Smooth muscle cell (in vitro differentiated cells): ENCODE measurements around the gene FMNL3. TPM values are rescaled to one million over a fixed set of nuclear protein-coding genes. Genes with fewer than 3 reads are reported as not detected.
A peak's percentile ranks its signal among the peaks of the same experiment; 100 is the strongest.

ENCODE experiments used
- DNase-seq: peaks from one replicate; lab custom pipeline; 2025; ENCODE audit not compliant: unreplicated experiment; lab: John Stamatoyannopoulos, UW
- H2AFZ ChIP-seq: fragments of 200-600 bp; sonication (generic); 2 replicates; pipeline ENCODE4 v1.6.0; 2016; ENCODE audit warnings: antibody characterized with exemption, low read depth, mild to moderate bottlenecking
- H3F3A ChIP-seq: fragments of 200-600 bp; sonication (generic); 2 replicates; pipeline ENCODE4 v1.6.0; 2017; ENCODE audit warnings: antibody characterized with exemption, low read depth
- H3K27ac ChIP-seq: fragments of 200-600 bp; sonication (generic); 2 replicates; pipeline ENCODE4 v1.5.1; 2016; ENCODE audit warnings: low read depth, mild to moderate bottlenecking
- H3K27me3 ChIP-seq: fragments of 200-600 bp; sonication (generic); 2 replicates; pipeline ENCODE4 v1.6.1; 2016; ENCODE audit warnings: low read depth, mild to moderate bottlenecking
- H3K36me3 ChIP-seq: fragments of 200-600 bp; sonication (generic); 2 replicates; pipeline ENCODE4 v1.5.1; 2016; ENCODE audit warnings: low read depth
- H3K4me1 ChIP-seq: fragments of 200-600 bp; sonication (generic); 2 replicates; pipeline ENCODE4 v1.5.1; 2016; ENCODE audit warnings: low read depth
- H3K4me2 ChIP-seq: fragments of 200-600 bp; sonication (generic); 2 replicates; pipeline ENCODE4 v1.6.0; 2016; ENCODE audit warnings: mild to moderate bottlenecking
- H3K4me3 ChIP-seq: fragments of 200-600 bp; sonication (generic); 2 replicates; pipeline ENCODE4 v1.5.1; 2016; ENCODE audit warnings: mild to moderate bottlenecking
- H3K79me2 ChIP-seq: fragments of 200-600 bp; sonication (generic); 2 replicates; pipeline ENCODE4 v1.6.0; 2016; ENCODE audit warnings: low read depth, mild to moderate bottlenecking
- H3K9ac ChIP-seq: fragments of 200-600 bp; sonication (generic); 2 replicates; pipeline ENCODE4 v1.6.0; 2016; ENCODE audit warnings: low read depth
- H3K9me3 ChIP-seq: fragments of 200-600 bp; sonication (generic); replicated peaks from 2 replicates; pipeline ENCODE4 v1.5.1; 2016; ENCODE audit warnings: low read depth
- H4K20me1 ChIP-seq: fragments of 200-600 bp; sonication (generic); 2 replicates; pipeline ENCODE4 v1.6.0; 2016; ENCODE audit warnings: low read depth
- CTCF ChIP-seq: fragments of 200-600 bp; sonication (generic); IDR thresholded peaks from 2 replicates; pipeline ENCODE4 v1.5.1; 2017; ENCODE audit warnings: borderline replicate concordance, mild to moderate bottlenecking, antibody characterized with exemption; ENCODE audit not compliant: insufficient read depth, poor library complexity, severe bottlenecking
- WGBS: methylation state at CpG from one replicate; pipeline ENCODE4 v1.1.7; 2016; ENCODE audit warnings: low lambda C conversion rate; 5-methylcytosine and 5-hydroxymethylcytosine counted together
- polyA plus RNA-seq: library from polyadenylated mRNA; unstranded; fragments of >200 nt; fragmentation: Nextera tagmentation; extraction: Ambion mirVana; gene quantifications from 2 replicates; pipeline ENCODE4 v1.2.1, GENCODE V29; 2016
- small RNA-seq: library from RNA; depleted of rRNA; stranded (forward); fragments of <200 nt; gene quantifications from one replicate; pipeline ENCODE3, GENCODE V24; 2014
- total RNA-seq: library from RNA; depleted of rRNA; stranded (reverse); fragments of >200 nt; gene quantifications from 2 replicates; pipeline ENCODE4 v1.2.3, GENCODE V29; 2014

FMNL3 gene
- total and polyA plus RNA-seq, 2 experiments from 2014 or later, result 18.3 to 21.7 TPM

GRCh38 chr12:49588281-49588680 is 118.9 kb downstream of the FMNL3 start:
- no peak overlapping the region for H3K4me3 ChIP-seq
- 98% methylated on average over 7 of the region's 7 CpGs for WGBS
- H3K4me1 ChIP-seq, result no peaks in the 10 kb centered on the region
- DNase-seq, result no peak
- no peaks in the 10 kb centered on the region for H3K9me3 ChIP-seq
- no peaks in the 10 kb centered on the region for H3K27me3 ChIP-seq
- no peaks in the 10 kb centered on the region for H3K79me2 ChIP-seq
- H3K9ac ChIP-seq, result no peak overlapping the region
- H3K36me3 ChIP-seq, result no peaks in the 10 kb centered on the region
- no peak overlapping the region for H2AFZ ChIP-seq
- H4K20me1 ChIP-seq, result no peaks in the 10 kb centered on the region
- no peak overlapping the region for H3K27ac ChIP-seq
- no peak overlapping the region for H3K4me2 ChIP-seq
- no peak for TF ChIP-seq CTCF
- no peaks in the 10 kb centered on the region for H3F3A ChIP-seq

DNA sequence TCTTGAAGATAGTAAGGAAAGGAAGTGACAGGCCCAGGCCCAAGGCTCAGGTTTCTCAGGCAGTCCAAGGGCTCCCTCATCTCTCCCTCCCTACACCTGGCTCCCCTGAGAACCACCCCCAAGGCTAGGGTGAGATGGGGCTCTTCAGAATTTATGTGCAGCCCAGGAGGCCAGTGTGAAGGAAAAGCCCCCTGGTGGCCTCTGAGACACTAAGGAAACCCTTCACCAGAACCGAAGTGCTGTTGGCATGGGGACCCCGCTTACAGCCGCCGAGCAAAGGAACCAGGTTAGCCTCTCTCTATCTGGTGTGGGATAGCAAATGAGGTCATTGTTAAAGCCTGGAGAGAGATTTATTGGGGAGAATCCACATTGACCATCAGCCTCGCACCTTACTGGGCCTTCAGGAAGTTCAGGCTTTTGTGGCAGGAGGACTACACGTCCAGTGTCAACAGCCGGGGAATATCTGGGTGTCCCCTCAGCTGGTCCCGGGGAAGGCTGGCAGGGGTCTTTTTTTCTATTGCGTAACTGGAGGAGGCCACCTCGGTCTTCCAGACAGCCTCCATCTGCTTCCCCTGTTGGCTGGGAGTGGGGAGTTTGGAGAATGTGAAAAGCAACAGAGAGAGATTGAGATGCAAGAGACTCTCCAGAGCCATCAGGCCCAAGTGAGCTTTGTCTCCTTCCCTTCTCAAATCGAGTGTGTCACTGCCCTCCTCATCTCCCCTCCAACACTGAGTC is 119.9 kb downstream of the FMNL3 start:
- H3K4me1 ChIP-seq, result no peaks in the 10 kb centered on the region
- no peak overlapping the region for H3K27ac ChIP-seq
- no peak overlapping the region for H2AFZ ChIP-seq
- TF ChIP-seq CTCF, result peak; percentile 8
- no peaks in the 10 kb centered on the region for H3K79me2 ChIP-seq
- no peaks in the 10 kb centered on the region for H3K9me3 ChIP-seq
- no peaks in the 10 kb centered on the region for H4K20me1 ChIP-seq
- no peak overlapping the region for H3K4me3 ChIP-seq
- WGBS, result 93% methylated on average over 11 of the region's 11 CpGs
- H3K27me3 ChIP-seq, result no peaks in the 10 kb centered on the region
- no peaks in the 10 kb centered on the region for H3F3A ChIP-seq
- H3K4me2 ChIP-seq, result no peak overlapping the region
- no peak for DNase-seq
- H3K9ac ChIP-seq, result no peak overlapping the region
- H3K36me3 ChIP-seq, result no peaks in the 10 kb centered on the region

Small RNAs within 50 kb of the gene (small RNA-seq; reads per million reads assigned to genes)
- gene AC020612.2 (not detected), gene HIGD1AP9 (0.24 reads per million), gene POLR2KP1 (not detected), gene RNU6-834P (not detected)

Other genes with a start within 250 kb of the FMNL3 start
- 0.09 and 0.40 TPM in 2 replicates for gene KCNH3, start 168.4 kb downstream of the FMNL3 start, total RNA-seq
- 0.19 and 0.94 TPM in 2 replicates for gene KCNH3, start 168.4 kb downstream of the FMNL3 start, polyA plus RNA-seq
- gene MCRS1, start 139.3 kb downstream of the FMNL3 start, total RNA-seq, result 41.4 and 46.4 TPM in 2 replicates
- 54.4 and 55.2 TPM in 2 replicates for gene MCRS1, start 139.3 kb downstream of the FMNL3 start, polyA plus RNA-seq
- gene FAM186B, start 101.8 kb downstream of the FMNL3 start, total RNA-seq, result 0.09 and 1.3 TPM in 2 replicates
- 0.18 and 0.26 TPM in 2 replicates for gene FAM186B, start 101.8 kb downstream of the FMNL3 start, polyA plus RNA-seq
- 5.7 and 6.2 TPM in 2 replicates for gene PRPF40B, start 83.8 kb downstream of the FMNL3 start, total RNA-seq
- gene PRPF40B, start 83.8 kb downstream of the FMNL3 start, polyA plus RNA-seq, result 19.8 and 22.8 TPM in 2 replicates
- gene TMBIM6, start 34.2 kb upstream of the FMNL3 start, total RNA-seq, result 677 and 679 TPM in 2 replicates
- gene TMBIM6, start 34.2 kb upstream of the FMNL3 start, polyA plus RNA-seq, result 611 and 663 TPM in 2 replicates
- gene NCKAP5L, start 121.0 kb upstream of the FMNL3 start, total RNA-seq, result 20.5 and 24.1 TPM in 2 replicates
- gene NCKAP5L, start 121.0 kb upstream of the FMNL3 start, polyA plus RNA-seq, result 29.4 and 31.7 TPM in 2 replicates
- 2.5 and 3.4 TPM in 2 replicates for gene BCDIN3D, start 135.7 kb upstream of the FMNL3 start, total RNA-seq
- 2.9 and 3.8 TPM in 2 replicates for gene BCDIN3D, start 135.7 kb upstream of the FMNL3 start, polyA plus RNA-seq
- 0.04 and 0.67 TPM in 2 replicates for gene FAIM2, start 196.5 kb upstream of the FMNL3 start, total RNA-seq
- gene FAIM2, start 196.5 kb upstream of the FMNL3 start, polyA plus RNA-seq, result 1.2 and 1.6 TPM in 2 replicates
- 0.13 and 0.22 TPM in 2 replicates for gene AQP2, start 243.3 kb upstream of the FMNL3 start, total RNA-seq
- gene AQP2, start 243.3 kb upstream of the FMNL3 start, polyA plus RNA-seq, result 0.14 and 0.99 TPM in 2 replicates